NCI-H69 (cell line): Measurements from ENCODE around the gene OR1J1.

Experiments
- DNase-seq: peaks from one replicate; lab custom pipeline; 2025; lab: John Stamatoyannopoulos, UW

OR1J1 gene

GRCh38 chr9:122477826-122478225, at the start of gene OR1J1:
OR1J1 (minus strand) TSS chr9:122477926; CDS start chr9:122477926, 0 bp downstream.
- no peak for DNase-seq

GRCh38 chr9:122527193-122527592, 49.5 kb upstream of the OR1J1 start, which contains the start of gene OR1N1:
OR1N1 (minus strand) TSS chr9:122527293; CDS start chr9:122527293, 0 bp downstream.
- DNase-seq = no peak

GRCh38 chr9:122526602-122527001, 48.9 kb upstream of the OR1J1 start:
- no peak for DNase-seq

GRCh38 chr9:122519376-122519775, 41.6 kb upstream of the OR1J1 start:
- no peak for DNase-seq

GRCh38 chr9:122518841-122519240, 41.1 kb upstream of the OR1J1 start, which contains the start of gene OR1J4:
OR1J4 (plus strand) TSS chr9:122519141; CDS start chr9:122519141, 0 bp downstream.
- no peak for DNase-seq

GRCh38 chr9:122518226-122518625, 40.5 kb upstream of the OR1J1 start:
- DNase-seq = no peak

GRCh38 chr9:122510502-122510901, 32.8 kb upstream of the OR1J1 start, which contains the start of gene OR1J2:
OR1J2 (plus strand) TSS chr9:122510802; CDS start chr9:122510802, 0 bp downstream.
- DNase-seq = no peak

- no peak for DNase-seq
Measured at GRCh38 chr9:122506964-122507363, 29.2 kb upstream of the OR1J1 start.

- DNase-seq = peak; percentile 67
Measured at GRCh38 chr9:122498883-122499288, 21.2 kb upstream of the OR1J1 start.

- DNase-seq = no peak
Measured at GRCh38 chr9:122479062-122479461, 1.3 kb upstream of the OR1J1 start.

- DNase-seq = no peak
Measured at GRCh38 chr9:122477346-122477745, 380 bp downstream of the OR1J1 start.

GRCh38 chr9:122475717-122476116, 2.0 kb downstream of the OR1J1 start:
- DNase-seq = no peak

GRCh38 chr9:122474561-122474960, 3.2 kb downstream of the OR1J1 start:
- no peak for DNase-seq

GRCh38 chr9:122468735-122469134, 9.0 kb downstream of the OR1J1 start:
- DNase-seq = no peak

GRCh38 chr9:122466456-122466855, 11.3 kb downstream of the OR1J1 start:
- no peak for DNase-seq

- peak; percentile 77 for DNase-seq
Measured at GRCh38 chr9:122464633-122465567, 12.8 kb downstream of the OR1J1 start.

GRCh38 chr9:122463828-122464632, 13.7 kb downstream of the OR1J1 start:
- peak; percentile 67 for DNase-seq

GRCh38 chr9:122457787-122458186, 19.9 kb downstream of the OR1J1 start:
- DNase-seq = no peak

GRCh38 chr9:122456123-122456522, 21.6 kb downstream of the OR1J1 start:
- DNase-seq = no peak

GRCh38 chr9:122453677-122454135, 24.0 kb downstream of the OR1J1 start:
- no peak for DNase-seq

- DNase-seq = no peak
Measured at GRCh38 chr9:122446819-122447484, 30.8 kb downstream of the OR1J1 start.
